ENCODE data around the gene MACROD2.

DNA sequence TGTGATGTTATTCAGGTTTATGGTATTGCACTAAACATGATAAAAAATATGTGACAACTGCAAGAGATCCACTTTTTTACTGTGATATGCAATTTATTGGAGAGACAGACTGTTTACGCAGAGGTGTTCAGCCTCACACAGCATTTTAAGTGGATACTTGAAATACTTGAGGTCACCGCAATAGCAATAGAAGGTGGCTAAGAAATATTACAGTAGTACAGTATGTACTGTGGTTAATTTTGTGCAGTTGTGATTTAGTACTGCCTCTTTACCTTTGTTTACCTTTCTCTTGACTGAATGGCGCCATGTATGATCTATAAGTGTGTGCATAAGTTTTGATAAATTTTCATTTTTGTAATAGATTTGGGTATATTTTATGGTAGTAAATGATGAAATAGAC lies 17.4 kb downstream of the MACROD2 start:
- TF ChIP-seq, protein P1, sequence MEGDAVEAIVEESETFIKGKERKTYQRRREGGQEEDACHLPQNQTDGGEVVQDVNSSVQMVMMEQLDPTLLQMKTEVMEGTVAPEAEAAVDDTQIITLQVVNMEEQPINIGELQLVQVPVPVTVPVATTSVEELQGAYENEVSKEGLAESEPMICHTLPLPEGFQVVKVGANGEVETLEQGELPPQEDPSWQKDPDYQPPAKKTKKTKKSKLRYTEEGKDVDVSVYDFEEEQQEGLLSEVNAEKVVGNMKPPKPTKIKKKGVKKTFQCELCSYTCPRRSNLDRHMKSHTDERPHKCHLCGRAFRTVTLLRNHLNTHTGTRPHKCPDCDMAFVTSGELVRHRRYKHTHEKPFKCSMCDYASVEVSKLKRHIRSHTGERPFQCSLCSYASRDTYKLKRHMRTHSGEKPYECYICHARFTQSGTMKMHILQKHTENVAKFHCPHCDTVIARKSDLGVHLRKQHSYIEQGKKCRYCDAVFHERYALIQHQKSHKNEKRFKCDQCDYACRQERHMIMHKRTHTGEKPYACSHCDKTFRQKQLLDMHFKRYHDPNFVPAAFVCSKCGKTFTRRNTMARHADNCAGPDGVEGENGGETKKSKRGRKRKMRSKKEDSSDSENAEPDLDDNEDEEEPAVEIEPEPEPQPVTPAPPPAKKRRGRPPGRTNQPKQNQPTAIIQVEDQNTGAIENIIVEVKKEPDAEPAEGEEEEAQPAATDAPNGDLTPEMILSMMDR (IDR thresholded peaks at IDR 0.05) = no peak
- TF ChIP-seq EP300 (IDR thresholded peaks at IDR 0.05) (no peak), POLR2A (IDR thresholded peaks at IDR 0.05) (no peak)

Data from tibial nerve (tissue), 4 donors.